Neural cell (in vitro differentiated cells): ENCODE data around the gene MRRF.

ENCODE experiments used
- CTCF ChIP-seq: fragments of 450-650 bp; IDR thresholded peaks from 2 replicates; pipeline ENCODE4 v1.5.1; 2014; ENCODE audit warnings: antibody characterized with exemption, mild to moderate bottlenecking, moderate library complexity; ENCODE audit not compliant: poor library complexity, severe bottlenecking
- EP300 ChIP-seq: fragments of 450-650 bp; conservative IDR thresholded peaks from 2 replicates; pipeline ENCODE4 v1.6.1; 2014; ENCODE audit warnings: antibody characterized with exemption, mild to moderate bottlenecking, moderate library complexity; ENCODE audit not compliant: poor library complexity, severe bottlenecking
- EZH2 ChIP-seq: fragments of 200-600, 300-800 bp; shearing (Covaris generic), sonication (generic); IDR thresholded peaks from 2 replicates; pipeline ENCODE4 v1.6.1; 2014; ENCODE audit warnings: antibody characterized with exemption, low read length, borderline replicate concordance, mild to moderate bottlenecking; ENCODE audit not compliant: insufficient read depth, poor library complexity, severe bottlenecking
- RAD21 ChIP-seq: fragments of 450-650 bp; conservative IDR thresholded peaks from 2 replicates; pipeline ENCODE4 v1.6.1; 2014; ENCODE audit warnings: antibody characterized with exemption, mild to moderate bottlenecking, moderate library complexity
- REST ChIP-seq: IDR thresholded peaks from 2 replicates; pipeline ENCODE4 v1.6.1; 2012; ENCODE audit warnings: borderline replicate concordance
- SMC3 ChIP-seq: fragments of 450-650 bp; conservative IDR thresholded peaks from 2 replicates; pipeline ENCODE4 v1.6.1; 2014; ENCODE audit warnings: antibody characterized with exemption, mild to moderate bottlenecking, moderate library complexity; ENCODE audit not compliant: poor library complexity
- TAF1 ChIP-seq: IDR thresholded peaks from 2 replicates; pipeline ENCODE4 v1.6.1; 2012; ENCODE audit warnings: low read depth

GRCh38 chr9:122329597-122329996 is 64.9 kb downstream of the MRRF start:
- no peak for TF ChIP-seq CTCF
- TF ChIP-seq TAF1, result no peak
- no peak for TF ChIP-seq RAD21
- no peak for TF ChIP-seq EP300
- no peak for TF ChIP-seq SMC3
- TF ChIP-seq REST, result no peak
- TF ChIP-seq EZH2, result no peak
